ENCODE results near the gene SYDE2.

Gene SYDE2

DNA sequence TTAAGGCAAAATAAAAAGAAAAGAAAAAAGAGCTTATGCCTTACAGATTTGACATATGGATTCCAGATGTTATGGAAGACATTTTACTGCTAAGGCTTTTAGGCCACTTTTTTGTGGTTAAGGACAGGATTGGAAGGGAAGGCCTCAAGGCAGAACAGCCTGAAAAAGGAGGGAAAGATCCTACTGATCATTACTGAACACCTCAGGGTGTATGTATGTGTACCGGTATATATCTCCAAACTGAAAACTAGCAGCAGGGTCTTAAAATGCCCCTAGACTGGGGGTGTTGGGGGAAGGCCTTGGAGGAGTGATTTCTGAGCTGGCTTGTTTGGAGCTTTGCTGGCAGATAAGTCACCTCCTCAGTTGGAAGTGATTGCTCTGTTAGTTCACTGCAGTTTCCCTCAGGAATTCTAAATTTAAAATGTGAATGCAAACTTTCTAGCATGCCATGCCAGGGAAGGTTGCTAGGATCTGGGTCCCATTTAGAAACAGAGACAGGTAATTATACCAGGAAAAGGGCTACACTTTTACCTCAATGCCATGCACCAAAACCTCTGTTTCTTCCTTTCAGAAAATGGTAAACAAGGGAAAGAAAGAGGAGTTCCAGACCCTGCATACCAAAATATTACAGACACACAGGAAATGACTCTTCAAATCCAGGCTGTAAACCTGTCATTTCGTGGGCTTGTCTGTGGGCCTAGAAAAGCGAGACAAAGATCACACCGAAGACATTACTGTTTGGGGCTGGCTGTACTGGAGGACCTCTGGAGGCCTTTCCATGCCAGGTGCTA, 43.6 kb upstream of the SYDE2 start:
- no peaks in the 10 kb centered on the region for H4K20me1 ChIP-seq (ENCODE audit: insufficient read depth, low read length)

DNA sequence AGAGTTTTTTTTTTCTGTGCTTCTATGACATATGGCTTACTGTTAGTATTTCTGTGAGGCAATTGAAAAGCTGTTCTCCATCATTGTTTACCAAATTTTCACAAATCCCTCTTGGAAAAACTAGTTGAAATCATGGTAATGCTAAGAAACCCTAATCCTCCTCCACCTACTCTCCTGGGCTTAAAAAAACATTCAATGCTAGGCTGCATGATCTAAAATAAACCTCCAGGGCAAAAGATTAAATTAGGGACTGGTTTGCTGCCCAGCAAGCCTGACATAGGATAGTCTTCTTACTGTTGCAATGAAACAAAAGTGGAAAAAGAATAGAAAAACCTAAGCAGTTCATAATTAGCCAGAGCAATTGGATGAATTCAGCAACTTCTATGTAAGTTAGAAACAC, 42.6 kb upstream of the SYDE2 start:
- Histone ChIP-seq H3K9ac (ENCODE audit: low read length) (no peak overlapping the region), H3K36me3 (replicated peaks; ENCODE audit: low read depth, low read length) (no peaks in the 10 kb centered on the region), H4K20me1 (ENCODE audit: insufficient read depth, low read length) (no peaks in the 10 kb centered on the region), H3K4me1 (ENCODE audit: low read length) (peaks cover 8% of the 10 kb centered on the region), H3K4me3 (ENCODE audit: low read length) (no peak overlapping the region), H3K27me3 (ENCODE audit: low read depth, low read length) (no peaks in the 10 kb centered on the region), H3K79me2 (ENCODE audit: low read length) (no peaks in the 10 kb centered on the region), H3K9me3 (ENCODE audit: insufficient read depth, low read length) (no peaks in the 10 kb centered on the region), H3K4me2 (ENCODE audit: low read length) (no peak overlapping the region), H2AFZ (ENCODE audit: low read depth, low read length) (no peak overlapping the region), H3K27ac (ENCODE audit: low read length) (no peak overlapping the region)
- TF ChIP-seq EZH2phosphoT487 (IDR thresholded peaks at IDR 0.05; ENCODE audit: low read depth): no peak
- TF ChIP-seq, protein P1, sequence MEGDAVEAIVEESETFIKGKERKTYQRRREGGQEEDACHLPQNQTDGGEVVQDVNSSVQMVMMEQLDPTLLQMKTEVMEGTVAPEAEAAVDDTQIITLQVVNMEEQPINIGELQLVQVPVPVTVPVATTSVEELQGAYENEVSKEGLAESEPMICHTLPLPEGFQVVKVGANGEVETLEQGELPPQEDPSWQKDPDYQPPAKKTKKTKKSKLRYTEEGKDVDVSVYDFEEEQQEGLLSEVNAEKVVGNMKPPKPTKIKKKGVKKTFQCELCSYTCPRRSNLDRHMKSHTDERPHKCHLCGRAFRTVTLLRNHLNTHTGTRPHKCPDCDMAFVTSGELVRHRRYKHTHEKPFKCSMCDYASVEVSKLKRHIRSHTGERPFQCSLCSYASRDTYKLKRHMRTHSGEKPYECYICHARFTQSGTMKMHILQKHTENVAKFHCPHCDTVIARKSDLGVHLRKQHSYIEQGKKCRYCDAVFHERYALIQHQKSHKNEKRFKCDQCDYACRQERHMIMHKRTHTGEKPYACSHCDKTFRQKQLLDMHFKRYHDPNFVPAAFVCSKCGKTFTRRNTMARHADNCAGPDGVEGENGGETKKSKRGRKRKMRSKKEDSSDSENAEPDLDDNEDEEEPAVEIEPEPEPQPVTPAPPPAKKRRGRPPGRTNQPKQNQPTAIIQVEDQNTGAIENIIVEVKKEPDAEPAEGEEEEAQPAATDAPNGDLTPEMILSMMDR (IDR thresholded peaks at IDR 0.05; ENCODE audit: low read depth, low read length): no peak

More for the DNA sequence above, 43.6 kb upstream of the SYDE2 start:
- Histone ChIP-seq H3K4me3 (ENCODE audit: low read length) (no peak overlapping the region), H3K9ac (ENCODE audit: low read length) (no peak overlapping the region), H3K27ac (ENCODE audit: low read length) (no peak overlapping the region), H3K79me2 (ENCODE audit: low read length) (no peaks in the 10 kb centered on the region), H3K36me3 (replicated peaks; ENCODE audit: low read depth, low read length) (no peaks in the 10 kb centered on the region), H2AFZ (ENCODE audit: low read depth, low read length) (no peak overlapping the region), H3K4me1 (ENCODE audit: low read length) (peaks cover 8% of the 10 kb centered on the region), H3K27me3 (ENCODE audit: low read depth, low read length) (no peaks in the 10 kb centered on the region), H3K9me3 (ENCODE audit: insufficient read depth, low read length) (no peaks in the 10 kb centered on the region), H3K4me2 (ENCODE audit: low read length) (no peak overlapping the region)
- TF ChIP-seq, protein P1 (IDR thresholded peaks at IDR 0.05; ENCODE audit: low read depth, low read length): no peak
- TF ChIP-seq EZH2phosphoT487 (IDR thresholded peaks at IDR 0.05; ENCODE audit: low read depth): no peak

DNA sequence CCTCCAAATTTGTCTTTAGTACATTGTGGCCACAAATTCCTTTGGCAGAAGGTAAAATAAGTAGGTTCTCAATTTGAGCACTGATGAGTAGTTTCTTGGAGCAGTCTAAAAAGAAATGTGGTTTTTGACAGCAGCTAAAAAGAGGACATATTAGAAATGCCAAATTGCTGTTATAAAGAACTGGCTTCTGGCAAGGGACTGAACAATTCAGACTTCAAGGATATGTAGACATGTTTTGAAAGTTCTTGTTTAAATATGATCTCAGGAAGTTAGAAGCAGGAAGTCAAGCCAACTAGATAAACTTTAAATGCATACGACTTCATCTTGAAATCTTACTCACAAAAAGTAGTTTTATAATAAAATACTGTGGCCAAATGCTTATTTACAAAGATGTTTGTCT, 39.8 kb upstream of the SYDE2 start:
- peak overlapping the region; percentile 86 for H2AFZ ChIP-seq (ENCODE audit: low read depth, low read length)
- peak overlapping the region; percentile 2; the same call in 1 of the 2 replicates for H3K9ac ChIP-seq (ENCODE audit: low read length)
- TF ChIP-seq, protein P1 (IDR thresholded peaks at IDR 0.05; ENCODE audit: low read depth, low read length): no peak
- no peak for TF ChIP-seq EZH2phosphoT487 (IDR thresholded peaks at IDR 0.05; ENCODE audit: low read depth)

DNA sequence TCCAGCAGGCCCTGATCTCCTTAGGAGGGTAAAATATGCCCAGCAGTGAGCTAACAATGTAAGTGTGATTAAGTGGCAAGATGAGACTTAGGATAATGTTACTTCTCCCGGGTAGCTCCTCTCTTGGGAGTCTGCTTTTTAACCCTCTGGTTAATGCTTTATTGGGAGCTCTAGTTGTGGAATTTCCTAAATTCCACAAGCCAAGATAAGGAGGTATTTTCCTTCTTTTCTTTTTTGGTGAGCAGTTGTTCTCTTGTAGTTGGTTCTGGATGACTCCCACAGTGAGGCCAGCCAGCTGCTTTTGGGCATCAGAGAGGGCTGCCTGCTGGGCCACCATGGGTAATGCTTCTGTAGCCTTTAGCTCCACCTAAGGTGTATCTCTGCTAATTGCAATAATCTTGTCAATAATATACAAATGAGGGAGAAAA, 39.4 kb upstream of the SYDE2 start:
- H3K9ac ChIP-seq (ENCODE audit: low read length): no peak overlapping the region
- no peaks in the 10 kb centered on the region for H4K20me1 ChIP-seq (ENCODE audit: insufficient read depth, low read length)
- no peak overlapping the region for H3K4me3 ChIP-seq (ENCODE audit: low read length)
- H3K9me3 ChIP-seq (ENCODE audit: insufficient read depth, low read length): no peaks in the 10 kb centered on the region
- H3K4me2 ChIP-seq (ENCODE audit: low read length): no peak overlapping the region
- H3K79me2 ChIP-seq (ENCODE audit: low read length): no peaks in the 10 kb centered on the region
- H2AFZ ChIP-seq (ENCODE audit: low read depth, low read length): no peak overlapping the region; the same call in 1 of the 2 replicates
- H3K4me1 ChIP-seq (ENCODE audit: low read length): peaks cover 8% of the 10 kb centered on the region
- TF ChIP-seq EZH2phosphoT487 (IDR thresholded peaks at IDR 0.05; ENCODE audit: low read depth): no peak
- TF ChIP-seq, protein P1 (IDR thresholded peaks at IDR 0.05; ENCODE audit: low read depth, low read length): peak; percentile 57
- H3K27me3 ChIP-seq (ENCODE audit: low read depth, low read length): no peaks in the 10 kb centered on the region
- no peaks in the 10 kb centered on the region for H3K36me3 ChIP-seq (replicated peaks; ENCODE audit: low read depth, low read length)
- H3K27ac ChIP-seq (ENCODE audit: low read length): no peak overlapping the region

More for the DNA sequence above, 39.8 kb upstream of the SYDE2 start:
- H3K36me3 ChIP-seq (replicated peaks; ENCODE audit: low read depth, low read length): no peaks in the 10 kb centered on the region
- no peaks in the 10 kb centered on the region for H3K9me3 ChIP-seq (ENCODE audit: insufficient read depth, low read length)
- peaks cover 8% of the 10 kb centered on the region for H3K4me1 ChIP-seq (ENCODE audit: low read length)
- no peak overlapping the region for H3K4me2 ChIP-seq (ENCODE audit: low read length)
- no peaks in the 10 kb centered on the region for H4K20me1 ChIP-seq (ENCODE audit: insufficient read depth, low read length)
- H3K27ac ChIP-seq (ENCODE audit: low read length): no peak overlapping the region
- no peaks in the 10 kb centered on the region for H3K79me2 ChIP-seq (ENCODE audit: low read length)
- H3K4me3 ChIP-seq (ENCODE audit: low read length): no peak overlapping the region
- no peaks in the 10 kb centered on the region for H3K27me3 ChIP-seq (ENCODE audit: low read depth, low read length)
